AG08395 (cell line): ENCODE results near the gene LYRM2.

Source experiments
- DNase-seq: peaks from one replicate; pipeline ENCODE4 v3.0.0; 2012; ENCODE audit warnings: mixed read lengths, low spot score

LYRM2 gene

GRCh38 chr6:89638320-89639195 lies at the start of gene LYRM2:
Gene LYRM2, minus strand, starts transcription at chr6:89638747. Its CDS starts 31 bp downstream, at chr6:89638716.
- DNase-seq: peak; percentile 98

- no peak for DNase-seq
Measured at GRCh38 chr6:89688328-89688727, 49.8 kb upstream of the LYRM2 start.

- DNase-seq: no peak
Measured at GRCh38 chr6:89685311-89685710, 46.8 kb upstream of the LYRM2 start.

- no peak for DNase-seq
Measured at GRCh38 chr6:89682991-89683390, 44.4 kb upstream of the LYRM2 start.

GRCh38 chr6:89681983-89682564 lies 43.5 kb upstream of the LYRM2 start:
- DNase-seq: no peak

- no peak for DNase-seq
Measured at GRCh38 chr6:89680551-89680950, 42.0 kb upstream of the LYRM2 start.

- DNase-seq: no peak
Measured at GRCh38 chr6:89680150-89680549, 41.6 kb upstream of the LYRM2 start.

GRCh38 chr6:89679215-89680120 lies 40.9 kb upstream of the LYRM2 start:
- no peak for DNase-seq

- DNase-seq: no peak
Measured at GRCh38 chr6:89678531-89678930, 40.0 kb upstream of the LYRM2 start.

GRCh38 chr6:89675949-89676748 lies 37.6 kb upstream of the LYRM2 start:
- no peak for DNase-seq

- DNase-seq: no peak
Measured at GRCh38 chr6:89670935-89671565, 32.5 kb upstream of the LYRM2 start.

- DNase-seq: no peak
Measured at GRCh38 chr6:89669002-89669401, 30.5 kb upstream of the LYRM2 start.

GRCh38 chr6:89667872-89668556 lies 29.5 kb upstream of the LYRM2 start:
- no peak for DNase-seq

- DNase-seq: no peak
Measured at GRCh38 chr6:89662659-89663223, 24.2 kb upstream of the LYRM2 start.

GRCh38 chr6:89661559-89661958 lies 23.0 kb upstream of the LYRM2 start:
- DNase-seq: no peak

- DNase-seq: no peak
Measured at GRCh38 chr6:89660981-89661380, 22.4 kb upstream of the LYRM2 start.

- DNase-seq: no peak
Measured at GRCh38 chr6:89657445-89658158, 19.1 kb upstream of the LYRM2 start.

- no peak for DNase-seq
Measured at GRCh38 chr6:89655122-89655521, 16.6 kb upstream of the LYRM2 start.

GRCh38 chr6:89650579-89650978 lies 12.0 kb upstream of the LYRM2 start:
- DNase-seq: no peak

- DNase-seq: no peak
Measured at GRCh38 chr6:89649682-89650081, 11.1 kb upstream of the LYRM2 start.
